GM10248 (cell line): ENCODE results near the gene ADGRV1.

Source experiments
- CTCF ChIA-PET: fragments of 300-600 bp; sonication (Branson Sonifier 250); formaldehyde crosslinking; extraction: SDS; loops from one replicate; lab custom pipeline; 2021; ENCODE audit warnings: antibody characterized with exemption; lab: Yijun Ruan, JAX
- POLR2A ChIA-PET: fragments of 350-650 bp; sonication (Branson Sonifier 250); formaldehyde crosslinking; extraction: SDS; loops from one replicate; lab custom pipeline; 2020; ENCODE audit warnings: antibody characterized with exemption; lab: Yijun Ruan, JAX
- DNase-seq: peaks from one replicate; pipeline ENCODE4 v3.0.0; 2012; ENCODE audit errors: extremely low spot score
- CTCF ChIP-seq: IDR thresholded peaks from 2 replicates; pipeline ENCODE4 v1.5.1; 2012; ENCODE audit warnings: mild to moderate bottlenecking, low read depth; ENCODE audit errors: extremely low read depth, missing control alignments, control extremely low read depth

Gene ADGRV1

GRCh38 chr5:91145333-91145620 lies 586.7 kb downstream of the ADGRV1 start:
- ChIA-PET POLR2A (interaction anchor here (0.6 kb wide), 1 partner anchor 35 kb away, joined by 3 read pairs; no protein-coding TSS in a partner anchor), CTCF (interaction anchor here (1.1 to 1.7 kb wide), 2 partner anchors 239 to 263 kb away, joined by 3 to 7 read pairs; no protein-coding TSS in a partner anchor)
- no peak for TF ChIP-seq CTCF
- no peak for DNase-seq

GRCh38 chr5:91146230-91146629 lies 587.6 kb downstream of the ADGRV1 start:
- ChIA-PET CTCF (interaction anchor here (0.7 to 1.7 kb wide), 6 partner anchors 9 to 239 kb away, joined by 3 to 7 read pairs (median 3); no protein-coding TSS in a partner anchor), POLR2A (interaction anchor here (0.5 kb wide), 1 partner anchor 220 kb away, joined by 5 read pairs; no protein-coding TSS in a partner anchor)
- no peak for TF ChIP-seq CTCF
- DNase-seq = no peak

GRCh38 chr5:91146905-91147600 lies 588.5 kb downstream of the ADGRV1 start:
- ChIA-PET POLR2A (no interaction called here), CTCF (interaction anchor here (0.7 to 1.7 kb wide), 6 partner anchors 8 to 238 kb away, joined by 3 to 7 read pairs (median 3); no protein-coding TSS in a partner anchor)
- no peak for TF ChIP-seq CTCF
- DNase-seq = no peak

- no peak for TF ChIP-seq CTCF
- ChIA-PET POLR2A (no interaction called here), CTCF (interaction anchor here (0.8 to 1.5 kb wide), 4 partner anchors 10 to 33 kb away, joined by 3 to 5 read pairs (median 4); no protein-coding TSS in a partner anchor)
- no peak for DNase-seq
Measured at GRCh38 chr5:91150234-91150633, 591.6 kb downstream of the ADGRV1 start.

GRCh38 chr5:91150636-91151035 lies 592.0 kb downstream of the ADGRV1 start:
- TF ChIP-seq CTCF = no peak
- POLR2A ChIA-PET = no interaction called here
- CTCF ChIA-PET = interaction anchor here (0.8 to 1.5 kb wide), 4 partner anchors 10 to 33 kb away, joined by 3 to 5 read pairs (median 4); no protein-coding TSS in a partner anchor
- no peak for DNase-seq

GRCh38 chr5:91151947-91152346 lies 593.4 kb downstream of the ADGRV1 start:
- DNase-seq = no peak
- POLR2A ChIA-PET = no interaction called here
- CTCF ChIA-PET = interaction anchor here (1.0 to 1.5 kb wide), 3 partner anchors 26 to 233 kb away, joined by 3 read pairs; no protein-coding TSS in a partner anchor
- no peak for TF ChIP-seq CTCF
